KOPT-K1 (cell line): ENCODE measurements around the gene LAMB3.

ENCODE experiments used
- H3K27ac ChIP-seq: fragments of 200-600 bp; sonication (generic); 2 replicates; pipeline ENCODE4 v1.5.1; 2016; ENCODE audit warnings: antibody characterized with exemption, mild to moderate bottlenecking, low read depth, low read length; ENCODE audit not compliant: poor library complexity, severe bottlenecking
- H3K36me3 ChIP-seq: fragments of 200-600 bp; sonication (generic); 2 replicates; pipeline ENCODE4 v1.5.1; 2017; ENCODE audit warnings: antibody characterized with exemption, mild to moderate bottlenecking, low read length, moderate library complexity; ENCODE audit not compliant: insufficient read depth
- H3K9me3 ChIP-seq: fragments of 200-600 bp; sonication (generic); 2 replicates; pipeline ENCODE4 v1.5.1; 2017; ENCODE audit warnings: antibody characterized with exemption, low read length, mild to moderate bottlenecking; ENCODE audit not compliant: insufficient read depth, poor library complexity, severe bottlenecking

The LAMB3 gene

DNA sequence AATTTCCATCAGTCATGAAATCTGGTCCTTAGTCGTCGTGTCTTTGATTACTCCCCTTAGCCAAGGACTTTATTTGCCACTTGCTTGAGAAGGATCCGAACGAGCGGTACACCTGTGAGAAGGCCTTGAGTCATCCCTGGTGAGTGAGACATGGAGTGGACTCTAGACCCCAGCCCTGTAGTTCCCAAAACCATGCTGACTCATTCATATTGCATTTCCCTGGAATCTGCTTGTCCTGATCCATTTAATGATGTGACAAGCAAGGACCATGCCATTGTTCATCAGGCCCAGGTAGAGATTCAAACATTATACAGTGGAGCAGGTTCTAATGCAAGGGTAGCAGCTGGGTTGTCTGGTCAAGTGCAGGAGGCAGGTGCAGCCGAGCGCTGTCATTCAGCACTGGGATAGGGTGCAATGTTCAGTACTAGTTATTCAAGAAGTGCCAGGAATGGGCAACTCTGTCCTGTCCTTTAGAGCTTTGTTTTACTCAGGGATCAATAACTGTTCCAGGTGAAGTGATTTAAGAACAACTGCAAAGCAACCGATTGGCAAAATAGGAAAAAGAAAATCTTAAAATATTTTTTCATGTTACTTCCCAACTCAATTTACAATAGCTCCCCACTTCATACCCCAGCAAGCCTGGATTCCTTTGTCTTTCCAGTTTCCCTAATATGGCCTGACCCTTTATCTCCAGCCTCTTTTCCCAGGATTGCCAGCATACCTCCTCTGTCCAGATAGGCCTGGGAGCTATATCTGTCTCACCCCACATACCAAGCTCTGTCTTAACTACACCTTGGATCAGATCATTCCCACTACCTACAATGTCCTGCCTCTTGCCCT is 42.2 kb downstream of the LAMB3 start:
- H3K36me3 ChIP-seq, result no peaks in the 10 kb centered on the region
- H3K9me3 ChIP-seq, result no peaks in the 10 kb centered on the region
- H3K27ac ChIP-seq, result no peak overlapping the region

DNA sequence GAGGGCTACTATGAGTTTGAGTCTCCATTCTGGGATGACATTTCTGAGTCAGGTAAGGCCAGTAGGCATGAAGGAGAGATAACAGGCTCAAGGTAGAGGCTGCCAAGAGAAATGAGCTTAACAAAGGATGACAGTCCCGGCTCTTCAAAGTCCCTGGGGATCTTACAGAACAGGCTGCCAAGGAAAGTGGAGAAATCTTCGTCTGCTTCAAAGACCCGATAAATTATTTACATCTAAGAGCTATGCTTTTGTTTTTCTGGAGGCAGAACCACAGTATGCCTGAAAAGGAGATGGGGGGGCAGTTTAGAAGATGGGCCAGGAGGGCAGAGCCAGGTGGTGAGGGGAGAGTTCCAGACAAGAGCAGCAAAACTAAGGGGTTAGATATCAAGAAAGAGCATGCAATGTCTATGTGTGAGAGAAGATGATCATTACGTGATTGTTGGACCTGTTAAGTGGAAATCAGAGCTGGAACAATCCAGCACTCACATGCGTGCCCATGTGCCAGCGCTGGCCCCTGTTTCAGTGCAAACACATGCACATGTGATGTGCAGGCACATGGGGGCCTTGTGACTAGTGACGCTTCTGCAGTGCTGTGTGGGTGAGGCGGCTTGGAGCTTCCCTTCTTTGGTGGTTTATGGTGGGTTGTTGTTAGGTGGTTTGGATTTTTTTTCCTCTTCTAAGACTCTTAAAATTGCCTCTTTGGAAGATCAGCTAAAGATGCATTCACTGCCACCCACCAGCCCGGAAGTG is 43.0 kb downstream of the LAMB3 start:
- no peak overlapping the region for H3K27ac ChIP-seq
- no peaks in the 10 kb centered on the region for H3K9me3 ChIP-seq
- no peaks in the 10 kb centered on the region for H3K36me3 ChIP-seq

- no peaks in the 10 kb centered on the region for H3K9me3 ChIP-seq
- H3K36me3 ChIP-seq, result no peaks in the 10 kb centered on the region
- H3K27ac ChIP-seq, result no peak overlapping the region
These were observed 44.4 kb downstream of the LAMB3 start for GRCh38 chr1:209607795-209608178.

DNA sequence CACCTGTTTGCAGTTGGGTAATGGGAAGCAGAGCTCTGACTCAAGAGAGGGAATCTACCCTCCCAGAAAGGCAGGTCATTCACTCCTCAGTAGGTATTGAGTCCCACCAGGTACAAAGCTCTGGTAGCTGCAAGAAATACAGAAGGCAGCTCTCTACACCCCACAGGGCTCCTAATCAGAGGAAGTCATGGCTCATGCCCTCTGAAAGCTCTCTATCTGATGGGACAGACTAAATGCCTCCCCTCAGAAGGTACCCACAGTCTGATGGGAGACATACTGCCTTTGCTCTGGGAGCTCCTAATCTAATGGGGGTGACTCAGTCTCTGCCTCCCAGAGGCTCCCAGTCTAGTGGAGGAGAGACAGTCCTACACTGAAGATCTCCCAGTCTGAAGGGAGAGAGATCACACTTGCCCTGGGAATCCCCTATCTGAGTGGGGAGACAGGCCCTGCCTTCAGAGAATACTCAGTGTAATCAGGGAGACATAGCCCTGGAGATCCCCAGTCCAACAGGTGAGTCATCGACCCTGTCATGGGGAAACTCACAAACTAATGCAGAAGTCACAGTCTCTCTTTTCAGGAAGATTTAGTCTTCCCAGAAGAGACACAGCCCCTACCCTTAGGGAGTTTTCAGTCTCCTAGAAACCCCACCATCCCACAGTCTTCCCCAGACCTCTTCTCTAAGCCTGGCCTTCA is 45.0 kb downstream of the LAMB3 start:
- no peaks in the 10 kb centered on the region for H3K9me3 ChIP-seq
- H3K27ac ChIP-seq, result no peak overlapping the region
- H3K36me3 ChIP-seq, result no peaks in the 10 kb centered on the region

DNA sequence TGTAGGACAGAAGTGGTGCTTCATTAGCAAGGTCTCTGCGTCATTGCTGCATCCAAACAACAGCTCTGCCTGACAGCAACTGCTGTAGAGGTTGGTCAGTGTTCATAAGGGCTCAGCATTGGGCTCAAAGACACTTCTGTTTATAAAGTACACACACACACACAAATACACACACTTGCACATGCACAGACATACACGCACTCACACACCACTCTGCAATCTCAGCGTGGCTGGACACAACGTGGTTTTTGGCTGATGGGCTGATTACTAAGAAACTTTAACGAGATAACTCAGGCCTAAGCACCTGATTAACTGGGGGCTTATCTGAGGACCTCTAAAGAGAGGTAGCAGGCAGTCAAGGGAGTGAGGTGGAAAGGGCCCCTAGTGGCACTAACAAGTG is 48.3 kb downstream of the LAMB3 start:
- no peak overlapping the region for H3K27ac ChIP-seq
- no peaks in the 10 kb centered on the region for H3K36me3 ChIP-seq
- H3K9me3 ChIP-seq, result no peaks in the 10 kb centered on the region

- no peaks in the 10 kb centered on the region for H3K9me3 ChIP-seq
- H3K27ac ChIP-seq, result no peak overlapping the region
- H3K36me3 ChIP-seq, result no peaks in the 10 kb centered on the region
These were observed 50.2 kb downstream of the LAMB3 start for GRCh38 chr1:209601809-209602657.

DNA sequence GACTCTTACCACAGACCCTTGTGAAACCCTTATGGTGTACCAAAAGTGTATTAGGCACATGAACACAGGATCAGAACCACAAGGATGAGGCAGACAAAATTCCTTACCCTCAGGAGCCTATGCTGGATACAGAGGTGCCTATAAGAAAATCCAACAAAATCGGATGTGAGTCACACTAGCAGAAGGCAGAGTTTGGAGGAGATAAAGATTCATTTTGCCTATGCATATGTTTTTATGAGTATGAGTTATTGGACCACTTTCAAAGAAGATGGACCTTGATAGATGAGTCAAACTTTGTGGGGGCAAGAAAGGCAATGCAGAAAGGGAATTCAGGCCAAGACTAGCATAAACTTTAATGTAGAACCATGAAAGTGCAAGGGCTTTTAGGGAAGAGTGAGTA is 51.7 kb downstream of the LAMB3 start:
- no peak overlapping the region for H3K27ac ChIP-seq
- H3K36me3 ChIP-seq, result no peaks in the 10 kb centered on the region
- no peaks in the 10 kb centered on the region for H3K9me3 ChIP-seq

GRCh38 chr1:209598227-209598626 is 54.0 kb downstream of the LAMB3 start:
- H3K9me3 ChIP-seq, result no peaks in the 10 kb centered on the region
- H3K27ac ChIP-seq, result no peak overlapping the region
- no peaks in the 10 kb centered on the region for H3K36me3 ChIP-seq

DNA sequence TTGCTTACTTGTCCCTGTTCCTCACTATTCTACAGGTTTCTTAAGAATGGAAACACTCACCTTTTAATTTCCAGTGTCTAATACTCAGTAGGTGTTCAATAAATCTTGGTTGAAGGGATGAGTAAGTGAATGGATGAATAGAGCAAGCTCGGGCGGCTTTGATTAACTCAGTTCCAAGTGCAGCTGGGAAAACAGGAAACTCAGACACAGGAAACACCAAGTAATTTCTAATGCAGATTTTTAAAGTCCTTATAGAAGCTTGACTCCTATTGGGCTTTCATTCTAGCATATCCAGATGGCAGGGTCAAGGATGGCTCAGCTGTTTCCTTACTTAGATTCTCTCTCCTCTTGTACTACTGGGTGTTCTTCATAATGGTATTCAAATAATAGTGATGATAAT is 54.7 kb downstream of the LAMB3 start:
- Histone ChIP-seq H3K36me3 (no peaks in the 10 kb centered on the region), H3K9me3 (no peaks in the 10 kb centered on the region), H3K27ac (no peak overlapping the region)

DNA sequence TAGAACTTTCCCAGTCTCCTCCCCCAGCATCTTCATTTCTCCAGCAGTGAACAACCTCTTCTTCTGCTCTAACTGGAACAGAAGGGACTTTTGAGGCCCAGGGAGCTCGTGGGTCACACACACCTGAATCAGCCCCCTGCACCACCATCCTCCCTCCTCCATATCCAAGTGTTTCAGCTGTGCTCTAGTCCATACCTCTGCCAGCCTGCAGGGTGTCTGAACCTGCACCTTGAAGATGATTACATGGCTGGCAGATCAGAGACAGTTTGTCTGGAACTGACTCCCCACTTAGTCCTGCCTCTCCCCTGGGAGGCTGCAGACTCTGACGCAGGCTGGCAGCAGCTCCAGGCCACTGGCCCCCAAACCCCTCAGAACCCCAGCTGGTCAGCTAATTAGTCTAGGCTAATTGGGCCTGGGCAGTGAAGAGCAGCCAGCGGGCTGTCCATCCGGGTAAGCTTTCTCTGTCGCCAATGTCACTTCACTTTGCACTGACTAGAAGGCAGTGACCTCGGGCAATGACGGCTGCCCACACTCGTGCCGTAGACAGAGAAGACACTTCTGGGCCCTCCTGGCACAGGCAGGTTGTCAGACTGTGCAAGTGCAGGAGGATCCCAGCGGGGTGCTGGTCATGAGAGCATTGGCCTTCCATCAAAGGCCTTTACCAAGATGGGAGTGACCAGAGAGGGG is 56.5 kb downstream of the LAMB3 start:
- no peaks in the 10 kb centered on the region for H3K9me3 ChIP-seq
- H3K27ac ChIP-seq, result no peak overlapping the region
- no peaks in the 10 kb centered on the region for H3K36me3 ChIP-seq

GRCh38 chr1:209595028-209595427 is 57.2 kb downstream of the LAMB3 start:
- Histone ChIP-seq H3K36me3 (no peaks in the 10 kb centered on the region), H3K9me3 (no peaks in the 10 kb centered on the region), H3K27ac (no peak overlapping the region)

GRCh38 chr1:209594440-209594839 is 57.8 kb downstream of the LAMB3 start:
- Histone ChIP-seq H3K9me3 (no peaks in the 10 kb centered on the region), H3K27ac (no peak overlapping the region), H3K36me3 (no peaks in the 10 kb centered on the region)

GRCh38 chr1:209593747-209594146 is 58.5 kb downstream of the LAMB3 start:
- Histone ChIP-seq H3K36me3 (no peaks in the 10 kb centered on the region), H3K27ac (no peak overlapping the region), H3K9me3 (no peaks in the 10 kb centered on the region)

GRCh38 chr1:209590405-209590804 is 61.8 kb downstream of the LAMB3 start:
- no peaks in the 10 kb centered on the region for H3K9me3 ChIP-seq
- no peaks in the 10 kb centered on the region for H3K36me3 ChIP-seq
- H3K27ac ChIP-seq, result no peak overlapping the region
